DOHH2 (cell line): Measurements from ENCODE around the gene DNM1L.

Source experiments
- H3F3A ChIP-seq: fragments of 200-600 bp; sonication (generic), shearing (Covaris generic); 2 replicates; pipeline ENCODE4 v1.6.0; 2016; ENCODE audit warnings: antibody characterized with exemption, mild to moderate bottlenecking; ENCODE audit not compliant: control insufficient read depth, insufficient read depth
- H3K27ac ChIP-seq: fragments of 200-600 bp; sonication (generic); 2 replicates; pipeline ENCODE4 v1.5.1; 2014; ENCODE audit warnings: low read depth, mild to moderate bottlenecking, low read length, moderate library complexity
- H3K27me3 ChIP-seq: fragments of 200-600 bp; sonication (generic); 2 replicates; pipeline ENCODE4 v1.6.1; 2014; ENCODE audit warnings: mild to moderate bottlenecking, low read length, mixed read lengths; ENCODE audit not compliant: control insufficient read depth
- H3K36me3 ChIP-seq: fragments of 200-600 bp; sonication (generic); 2 replicates; pipeline ENCODE4 v1.6.1; 2014; ENCODE audit warnings: mild to moderate bottlenecking, low read length, moderate library complexity, mixed read lengths; ENCODE audit not compliant: control insufficient read depth
- H3K4me1 ChIP-seq: fragments of 200-600 bp; sonication (generic); 2 replicates; pipeline ENCODE4 v1.6.1; 2014; ENCODE audit warnings: mild to moderate bottlenecking, low read length, mixed read lengths; ENCODE audit not compliant: control insufficient read depth
- H3K4me2 ChIP-seq: fragments of 200-600 bp; sonication (generic); 2 replicates; pipeline ENCODE4 v1.6.0; 2014; ENCODE audit warnings: mild to moderate bottlenecking, low read length, moderate library complexity
- H3K4me3 ChIP-seq: fragments of 200-600 bp; sonication (generic); 2 replicates; pipeline ENCODE4 v1.5.1; 2014; ENCODE audit warnings: mild to moderate bottlenecking, low read length, mixed read lengths
- H3K79me2 ChIP-seq: fragments of 200-600 bp; sonication (generic); 2 replicates; pipeline ENCODE4 v1.6.1; 2014; ENCODE audit warnings: mild to moderate bottlenecking, low read length, mixed read lengths; ENCODE audit not compliant: control insufficient read depth
- H3K9me2 ChIP-seq: fragments of 200-600 bp; sonication (generic); replicated peaks from 2 replicates; pipeline ENCODE4 v1.6.1; 2014; ENCODE audit warnings: mild to moderate bottlenecking, low read length, mixed read lengths; ENCODE audit not compliant: control insufficient read depth
- H3K9me3 ChIP-seq: fragments of 200-600 bp; sonication (generic); 2 replicates; pipeline ENCODE4 v1.6.1; 2014; ENCODE audit warnings: antibody characterized with exemption, low read length, mixed read lengths; ENCODE audit not compliant: control insufficient read depth, insufficient read depth
- H4K20me1 ChIP-seq: fragments of 200-600 bp; sonication (generic); 2 replicates; pipeline ENCODE4 v1.6.0; 2014; ENCODE audit warnings: low read depth, mild to moderate bottlenecking, antibody characterized with exemption, low read length, moderate library complexity; ENCODE audit not compliant: control insufficient read depth, insufficient read depth
- CTCF ChIP-seq: fragments of 200-600 bp; sonication (generic); IDR thresholded peaks from one replicate; pipeline ENCODE4 v1.5.1; 2014; ENCODE audit warnings: antibody characterized with exemption, mild to moderate bottlenecking, low read depth, low read length; ENCODE audit not compliant: poor library complexity, severe bottlenecking
- EZH2phosphoT487 ChIP-seq: fragments of 200-600 bp; sonication (generic); IDR thresholded peaks from 2 replicates; pipeline ENCODE4 v1.6.1; 2017; ENCODE audit warnings: borderline replicate concordance, mild to moderate bottlenecking, antibody characterized with exemption, low read length, moderate library complexity, mixed read lengths

DNM1L gene

GRCh38 chr12:32688786-32689185 lies 9.7 kb downstream of the DNM1L start:
- Histone ChIP-seq H3F3A (no peaks in the 10 kb centered on the region; the same call in 1 of the 2 replicates), H3K4me1 (peaks cover 20% of the 10 kb centered on the region), H3K27me3 (no peaks in the 10 kb centered on the region), H4K20me1 (peaks cover 21% of the 10 kb centered on the region), H3K27ac (no peak overlapping the region), H3K79me2 (peaks cover 100% of the 10 kb centered on the region), H3K9me3 (no peaks in the 10 kb centered on the region), H3K4me2 (no peak overlapping the region), H3K9me2 (no peaks in the 10 kb centered on the region), H3K36me3 (peaks cover 68% of the 10 kb centered on the region), H3K4me3 (no peak overlapping the region)
- TF ChIP-seq EZH2phosphoT487: no peak
- TF ChIP-seq CTCF: no peak

GRCh38 chr12:32690927-32691326 lies 11.8 kb downstream of the DNM1L start:
- H3K9me3 ChIP-seq: no peaks in the 10 kb centered on the region
- H3K4me1 ChIP-seq: peaks cover 34% of the 10 kb centered on the region
- no peak for TF ChIP-seq EZH2phosphoT487
- TF ChIP-seq CTCF: no peak
- no peak overlapping the region for H3K27ac ChIP-seq
- no peaks in the 10 kb centered on the region for H3K9me2 ChIP-seq
- no peaks in the 10 kb centered on the region for H3K27me3 ChIP-seq
- peaks cover 64% of the 10 kb centered on the region for H3K36me3 ChIP-seq
- no peaks in the 10 kb centered on the region for H3F3A ChIP-seq
- H3K4me3 ChIP-seq: no peak overlapping the region
- H3K79me2 ChIP-seq: peaks cover 100% of the 10 kb centered on the region
- no peak overlapping the region for H3K4me2 ChIP-seq
- H4K20me1 ChIP-seq: peaks cover 26% of the 10 kb centered on the region

- Histone ChIP-seq H3K4me3 (no peak overlapping the region), H3F3A (no peaks in the 10 kb centered on the region), H4K20me1 (peaks cover 28% of the 10 kb centered on the region), H3K27me3 (no peaks in the 10 kb centered on the region), H3K36me3 (peaks cover 57% of the 10 kb centered on the region), H3K27ac (no peak overlapping the region), H3K79me2 (peaks cover 100% of the 10 kb centered on the region), H3K4me1 (peaks cover 46% of the 10 kb centered on the region), H3K9me3 (no peaks in the 10 kb centered on the region), H3K9me2 (no peaks in the 10 kb centered on the region), H3K4me2 (no peak overlapping the region)
- no peak for TF ChIP-seq EZH2phosphoT487
- TF ChIP-seq CTCF: no peak
These were observed 13.3 kb downstream of the DNM1L start for GRCh38 chr12:32692358-32692757.
